Gastroesophageal sphincter (tissue), 3 donors: Measurements from ENCODE around the gene RPP14.

Experiments used
- CTCF ChIP-seq, 4 experiments: fragments of 200-600 bp in 2 of 4; fragments of 450-650 bp in 2 of 4; sonication (generic) in 1 of 4; IDR thresholded peaks; one replicate each; pipeline ENCODE4 v1.5.1; 2017 to 2019; ENCODE audit warnings: antibody characterized with exemption in 4 of 4, mild to moderate bottlenecking in 2 of 4, moderate library complexity in 2 of 4
- EP300 ChIP-seq: sonication (generic); formaldehyde crosslinking; IDR thresholded peaks from one replicate; pipeline ENCODE4 v1.6.1; 2017; ENCODE audit warnings: antibody characterized with exemption, mild to moderate bottlenecking
- POLR2A ChIP-seq, 2 donors: fragments of 450-650 bp; IDR thresholded peaks; one replicate each; pipeline ENCODE4 v1.6.1; 2017; ENCODE audit warnings: antibody characterized with exemption in 2 of 2, mild to moderate bottlenecking in 2 of 2, moderate library complexity in 1 of 2

- TF ChIP-seq CTCF (IDR thresholded peaks at IDR 0.05) (no peak), EP300 (no peak), POLR2A (IDR thresholded peaks at IDR 0.05) (no peak)
Observed at GRCh38 chr3:58285334-58285733, 20.7 kb upstream of the RPP14 start.
